SHP77 treated with DMSO at 0.1 percent for 48 hours (cell line): ENCODE data around the gene FAM53B.

ENCODE experiments used
- DNase-seq: peaks from one replicate; lab custom pipeline; 2025; lab: John Stamatoyannopoulos, UW

The FAM53B gene

DNA sequence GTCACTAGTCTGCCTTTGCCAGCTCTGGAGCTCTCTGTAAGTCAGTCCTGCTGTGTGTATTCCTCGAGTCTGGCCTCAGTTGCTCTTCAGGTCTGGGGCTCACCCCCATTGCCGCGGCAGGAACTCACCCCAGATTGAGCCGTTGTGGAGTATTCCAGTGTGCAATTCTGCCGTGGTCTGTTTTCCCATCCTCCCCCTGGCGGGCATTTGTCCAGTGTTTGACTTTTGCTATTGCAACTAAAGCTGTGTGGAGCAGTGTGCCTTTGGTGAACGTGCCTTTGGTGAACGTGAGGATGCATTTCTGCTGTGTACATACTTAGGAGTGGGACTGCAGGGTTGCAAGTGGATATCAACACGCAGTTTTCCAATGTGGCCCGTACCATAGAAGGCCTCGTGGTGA, 134.5 kb downstream of the FAM53B start:
- no peak for DNase-seq

DNA sequence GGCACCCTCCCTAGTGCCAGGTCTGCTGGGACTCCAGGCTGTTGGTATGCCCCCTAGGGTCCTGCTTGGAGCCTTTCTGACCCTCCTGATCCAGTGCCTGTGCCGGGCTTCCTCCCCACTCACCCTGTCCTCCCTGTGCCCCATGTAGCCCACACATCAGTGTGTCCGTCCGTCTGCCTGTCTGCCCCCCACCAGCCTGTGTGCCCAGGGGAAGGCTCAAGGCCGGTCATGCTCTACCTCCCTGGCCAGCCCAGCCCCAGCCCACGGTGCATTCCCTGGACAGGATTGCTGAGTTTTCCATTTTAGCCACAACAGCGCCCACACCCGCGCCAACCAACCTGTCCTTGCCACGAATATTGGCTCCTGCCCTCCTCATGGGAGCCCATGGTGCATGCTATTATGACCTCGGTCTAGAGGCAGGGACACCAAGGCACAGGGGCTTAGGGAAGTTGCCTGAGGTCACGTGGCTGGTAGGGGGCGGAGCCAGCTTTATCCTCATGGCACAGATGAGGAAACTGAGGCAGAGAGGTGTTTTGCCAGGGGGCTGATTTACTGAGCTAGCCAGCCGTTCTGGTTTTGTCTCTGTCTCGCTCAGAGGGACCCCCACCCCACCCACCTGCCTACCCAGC, 136.0 kb downstream of the FAM53B start:
- DNase-seq = no peak

DNA sequence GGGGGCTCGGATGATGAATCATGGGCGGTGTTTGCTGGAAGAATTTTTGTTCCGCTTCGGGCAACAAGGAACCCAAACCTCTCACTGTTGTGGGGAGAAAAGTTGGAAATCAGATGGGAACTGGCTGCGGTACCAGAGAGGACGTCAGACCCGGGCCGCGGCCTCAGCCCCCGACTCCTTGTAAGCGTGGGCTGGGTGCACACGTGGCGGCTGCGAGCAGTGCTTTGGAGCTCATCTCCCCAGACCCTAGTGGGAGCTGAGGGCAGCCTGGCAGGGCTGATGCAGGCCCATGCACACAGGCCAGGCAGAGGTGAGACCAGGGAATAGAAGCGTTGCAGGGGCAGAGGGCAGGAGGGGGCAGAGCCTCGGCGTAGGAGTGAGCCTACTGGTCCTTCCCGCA, 136.5 kb downstream of the FAM53B start:
- no peak for DNase-seq

DNA sequence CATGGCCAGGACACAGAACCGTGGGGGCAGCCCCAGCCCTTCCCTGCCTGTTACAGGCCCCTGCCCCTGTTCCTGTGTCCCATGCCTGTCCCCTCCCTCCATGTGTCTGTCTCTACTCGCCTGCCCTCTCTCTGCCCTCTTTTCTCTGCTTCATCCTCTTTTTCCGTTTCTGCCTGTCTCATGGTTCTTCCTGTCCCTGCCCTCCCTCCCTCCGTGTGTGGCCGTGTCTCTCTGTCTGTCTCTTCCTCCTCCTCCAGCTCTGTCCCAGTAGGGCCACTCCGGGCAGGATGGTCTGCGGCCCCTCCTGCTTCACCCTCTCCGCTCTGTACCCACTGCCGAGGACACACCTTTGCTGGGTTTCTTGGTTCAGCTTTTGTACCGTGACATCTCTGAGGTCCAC, 137.4 kb downstream of the FAM53B start:
- no peak for DNase-seq

DNA sequence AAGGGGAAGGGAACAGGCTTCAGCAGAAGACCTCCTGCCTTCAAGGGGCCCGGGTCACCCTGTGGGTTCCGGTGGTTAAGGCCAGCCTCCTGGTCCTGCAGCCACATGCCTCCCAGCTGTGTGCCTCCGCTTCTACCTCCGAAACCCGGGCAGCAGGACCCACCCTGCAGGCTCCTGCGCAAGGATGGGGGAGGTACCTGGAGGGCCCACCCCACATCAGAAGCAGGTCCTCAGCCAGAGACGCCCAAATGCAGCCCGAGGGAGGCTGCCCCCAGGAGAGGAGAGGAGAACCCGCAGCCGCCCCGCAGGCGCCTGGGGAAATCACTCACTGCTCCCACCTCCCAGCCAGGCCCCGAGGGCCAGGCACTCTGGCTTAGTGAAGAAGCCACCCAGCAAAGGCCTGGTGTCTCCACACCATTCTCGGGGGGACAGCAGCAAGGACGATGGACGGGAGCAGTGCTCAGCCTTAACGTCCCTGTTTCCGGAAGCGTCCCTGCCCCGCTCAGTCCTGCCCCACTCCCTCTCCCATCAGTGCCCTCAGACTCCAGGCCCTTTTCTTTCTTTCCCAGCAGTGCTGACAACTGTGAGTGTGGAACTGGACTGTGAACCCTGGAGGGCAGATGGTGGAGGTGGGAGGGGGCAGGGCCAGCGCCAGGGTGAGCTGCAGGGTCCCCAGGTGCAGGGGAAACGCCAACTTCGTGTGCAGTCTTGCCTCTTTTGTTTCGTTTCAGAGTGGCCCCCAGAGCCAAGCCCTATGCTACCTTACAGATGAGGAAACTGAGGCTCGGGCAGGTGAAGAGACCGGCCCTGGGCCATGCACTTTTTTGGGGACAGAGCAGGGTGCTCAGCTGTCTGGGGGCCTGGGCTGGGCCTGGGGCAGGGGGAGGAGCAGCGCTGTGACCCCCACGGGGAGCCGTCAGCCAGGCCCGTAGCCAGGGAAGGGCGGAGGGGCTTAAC, 138.0 kb downstream of the FAM53B start:
- DNase-seq = no peak

DNA sequence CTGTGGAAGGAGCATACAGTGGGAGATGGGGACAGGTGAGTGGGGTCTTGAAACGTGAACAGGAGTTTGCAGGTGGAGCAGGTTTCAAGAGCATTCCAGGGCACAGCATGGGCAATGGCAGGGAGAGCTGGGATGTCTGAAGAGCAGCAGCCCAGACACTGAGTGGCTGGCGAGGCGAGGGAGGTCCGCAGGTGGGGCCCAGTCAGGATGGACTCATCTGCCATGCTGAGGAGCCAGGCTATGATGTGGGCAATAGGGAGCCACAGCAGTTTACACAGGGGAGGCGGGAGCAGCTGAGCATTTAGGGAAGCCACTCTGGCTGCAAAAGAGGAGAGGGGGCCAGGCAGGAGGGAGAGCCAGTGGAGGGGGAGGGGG, 138.7 kb downstream of the FAM53B start:
- DNase-seq = no peak

DNA sequence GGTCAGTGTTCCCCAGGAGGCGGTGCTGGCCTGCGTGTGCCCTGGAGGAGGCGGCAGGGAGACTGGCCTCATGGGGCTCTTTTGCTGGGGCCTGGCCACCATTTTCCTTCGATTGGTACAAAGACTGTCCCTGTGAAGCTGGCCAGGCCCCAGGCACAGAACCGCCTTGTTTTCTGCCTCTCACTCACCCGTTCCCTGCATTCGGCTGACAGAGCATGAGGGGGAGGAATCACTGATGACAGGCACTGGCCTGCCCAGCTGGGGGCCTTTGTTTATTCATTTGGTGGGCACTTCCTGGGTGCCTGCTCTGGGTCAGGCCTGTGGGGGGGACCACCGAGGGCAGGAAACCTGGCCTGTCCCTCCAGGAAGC, 139.2 kb downstream of the FAM53B start:
- no peak for DNase-seq

DNA sequence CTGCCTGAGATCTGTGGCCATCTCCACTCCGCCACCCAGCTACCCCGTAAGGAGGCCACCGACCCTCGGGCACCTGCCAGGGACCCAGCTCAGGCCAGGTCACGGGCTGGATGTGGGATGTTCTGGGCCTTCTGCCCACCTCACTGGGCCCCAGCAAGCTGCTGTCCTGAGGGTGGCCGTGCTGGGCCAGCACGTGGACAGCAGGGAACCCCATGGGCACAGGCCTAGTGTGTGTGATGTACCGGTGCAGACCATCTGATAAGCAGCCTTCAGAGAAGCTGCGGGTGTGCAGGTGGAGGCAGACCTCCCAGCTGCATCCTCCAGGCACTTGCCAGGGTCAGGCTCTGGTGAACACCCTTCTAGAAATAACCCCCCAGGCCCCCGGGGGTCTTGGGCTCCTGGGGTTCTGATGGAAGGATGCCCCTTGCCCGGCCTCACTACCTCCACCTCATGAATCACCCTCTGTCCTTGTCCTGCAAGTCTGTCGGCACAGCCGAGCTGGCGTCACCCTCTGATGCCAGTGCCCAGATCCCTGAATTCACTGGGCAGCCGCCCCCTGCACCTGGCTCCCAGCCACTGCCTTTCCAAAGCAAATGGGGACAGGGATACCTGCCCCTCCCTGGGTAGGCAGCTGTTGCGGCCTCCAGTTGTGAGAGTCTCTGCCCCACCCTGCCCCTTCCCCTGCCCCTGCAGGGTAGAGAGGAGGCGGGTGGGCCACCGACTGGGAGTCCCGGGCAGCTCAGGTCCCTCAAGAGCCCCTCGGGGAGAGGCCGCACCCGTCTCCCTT, 139.8 kb downstream of the FAM53B start:
- DNase-seq = no peak

DNA sequence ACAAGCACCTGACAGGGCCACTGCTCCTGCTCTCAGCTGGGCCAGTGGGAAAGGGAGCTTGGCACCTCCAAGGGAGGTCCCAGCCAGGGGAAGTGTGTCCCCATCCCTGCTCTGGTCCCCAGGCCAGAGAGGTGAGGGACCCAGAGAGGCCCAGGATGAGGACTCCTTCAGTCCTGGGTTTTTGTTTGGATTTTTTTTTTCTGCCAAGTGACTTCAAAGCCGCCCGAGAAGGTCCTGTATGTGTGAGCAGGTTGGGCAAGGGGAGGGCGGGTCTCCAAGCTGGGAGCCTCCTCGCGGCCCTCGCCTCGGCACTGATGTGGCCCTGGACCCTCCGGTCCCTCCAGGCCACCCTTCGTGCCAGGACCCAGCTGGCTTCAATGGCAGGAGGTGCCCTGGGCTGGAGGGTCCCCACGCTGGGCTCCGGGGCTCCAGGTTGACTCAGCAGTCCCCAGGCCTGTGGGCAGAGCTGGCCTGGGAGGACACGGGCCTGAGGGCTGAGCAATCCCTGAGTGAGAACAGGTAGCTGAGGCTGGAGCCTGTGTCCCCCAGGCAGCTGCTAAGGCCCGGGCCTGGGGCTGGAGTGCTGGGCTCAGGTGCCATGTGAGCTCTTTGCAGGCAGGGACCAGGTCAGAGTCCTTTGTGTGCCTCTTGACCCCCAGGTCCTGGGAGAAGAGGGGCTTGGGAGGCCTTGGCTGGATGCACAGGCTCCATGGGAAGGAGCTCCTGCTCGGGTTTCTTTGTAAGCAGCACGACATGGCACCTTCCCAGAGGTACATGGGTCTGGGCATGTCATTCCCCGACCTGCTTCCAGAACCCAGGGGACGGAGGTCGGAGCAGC, 140.6 kb downstream of the FAM53B start:
- no peak for DNase-seq

DNA sequence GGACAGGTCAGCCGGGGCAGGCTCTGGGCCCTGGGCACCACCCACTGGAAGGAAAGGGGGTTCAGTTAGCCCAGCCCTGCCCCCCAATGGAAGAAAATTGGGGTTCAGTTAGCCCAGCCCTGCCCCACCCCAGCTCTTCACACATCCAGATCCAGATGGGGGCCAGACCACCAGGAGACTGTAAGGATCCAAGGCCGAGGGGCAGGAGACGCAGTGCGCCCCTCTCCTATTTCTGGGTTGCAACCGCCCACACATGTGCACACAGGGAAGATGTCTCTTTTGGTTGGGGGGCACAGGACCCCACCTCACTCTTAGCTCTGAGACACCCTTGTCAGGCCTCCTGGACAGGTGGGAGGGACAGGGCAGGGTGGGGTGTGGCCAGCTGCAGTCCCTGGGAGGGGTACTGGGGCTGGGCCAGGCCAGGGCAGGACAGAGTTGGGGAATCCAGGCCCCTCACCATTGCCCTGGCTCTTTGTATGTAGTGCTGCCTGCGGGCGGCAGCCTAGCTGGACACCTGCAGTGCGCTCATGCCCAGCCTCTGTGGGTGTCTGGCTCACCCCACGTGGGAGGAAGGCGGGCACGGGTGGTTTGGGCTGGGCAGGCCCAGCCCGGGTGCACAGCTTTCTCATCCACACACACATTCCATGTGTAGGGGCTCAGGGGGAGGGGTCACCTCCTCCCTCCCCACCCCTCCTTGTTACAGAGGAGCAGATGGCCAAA, 141.4 kb downstream of the FAM53B start:
- DNase-seq = no peak

DNA sequence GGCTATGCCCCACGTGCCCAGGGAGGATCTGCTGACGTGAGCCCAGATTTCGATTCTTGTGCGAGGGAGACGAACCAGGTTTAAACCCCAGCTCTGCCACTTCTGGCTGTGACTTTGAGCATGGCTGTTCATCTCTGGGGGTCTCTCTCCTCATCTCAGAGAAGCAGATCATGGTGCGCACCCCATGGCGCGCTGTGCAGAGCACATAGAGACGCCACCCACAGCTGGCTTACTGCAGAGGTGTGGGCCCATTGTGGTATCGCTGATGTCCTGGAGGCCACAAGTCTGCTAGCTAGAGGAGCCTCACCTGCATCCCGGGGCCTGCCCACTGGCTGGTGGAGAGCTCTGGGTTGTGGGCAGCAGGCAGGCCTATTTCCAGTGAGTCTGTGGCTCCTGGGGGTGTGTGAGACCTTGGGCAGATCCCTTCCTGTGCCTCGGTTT, 142.0 kb downstream of the FAM53B start:
- no peak for DNase-seq

DNA sequence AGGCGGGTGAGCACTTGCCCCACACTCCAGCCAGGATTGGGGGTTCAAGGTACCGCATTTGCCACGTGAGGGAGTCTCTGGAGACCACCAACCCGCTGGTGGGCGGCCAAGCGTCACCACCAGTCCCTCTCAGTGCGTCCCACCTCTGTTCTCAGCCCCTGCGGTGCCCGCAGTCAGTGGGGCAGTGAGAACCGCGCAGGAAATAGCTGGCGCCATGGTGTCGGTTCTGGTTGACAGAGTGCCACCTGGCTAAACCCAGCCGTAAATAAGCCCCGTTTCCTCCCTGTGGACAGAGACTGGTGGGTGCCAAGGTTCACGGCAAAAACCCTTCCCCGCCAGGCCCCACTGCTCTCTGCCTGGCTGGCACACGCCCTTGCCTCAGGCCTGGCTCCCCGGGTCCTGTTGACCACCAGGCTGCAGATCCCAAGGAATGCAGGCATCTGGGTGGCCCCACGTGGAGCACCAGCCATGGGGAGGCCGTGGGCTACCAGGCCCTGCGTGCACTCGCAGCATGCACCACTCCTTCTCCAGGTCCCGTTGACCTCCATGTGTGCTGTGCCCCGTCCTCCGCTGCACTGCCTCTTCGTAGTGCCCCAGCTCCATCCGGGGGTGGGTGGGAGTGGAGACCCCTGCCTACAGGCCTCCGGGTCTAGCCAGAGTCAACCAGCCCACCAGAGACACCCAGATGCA, 142.6 kb downstream of the FAM53B start:
- no peak for DNase-seq

DNA sequence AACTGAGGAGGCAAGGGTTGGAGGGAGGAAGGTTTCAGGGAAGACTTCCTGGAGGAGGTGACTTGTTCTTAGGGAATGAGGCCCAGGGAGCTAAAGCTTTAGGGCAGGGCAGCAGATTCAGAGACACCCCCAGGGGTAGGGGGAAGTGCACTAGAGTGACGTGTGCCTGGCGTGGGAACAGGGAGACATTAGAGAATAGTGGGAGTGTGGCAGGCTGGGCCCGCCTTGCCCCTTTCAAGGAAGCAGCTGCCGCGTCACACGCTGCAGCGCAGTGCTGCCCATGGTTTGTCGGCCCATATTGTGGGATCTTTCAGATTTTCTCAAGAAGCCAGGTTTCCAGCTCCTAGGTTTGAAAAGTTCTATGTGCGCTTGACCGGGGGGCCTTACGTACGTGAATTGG, 143.2 kb downstream of the FAM53B start:
- no peak for DNase-seq

DNA sequence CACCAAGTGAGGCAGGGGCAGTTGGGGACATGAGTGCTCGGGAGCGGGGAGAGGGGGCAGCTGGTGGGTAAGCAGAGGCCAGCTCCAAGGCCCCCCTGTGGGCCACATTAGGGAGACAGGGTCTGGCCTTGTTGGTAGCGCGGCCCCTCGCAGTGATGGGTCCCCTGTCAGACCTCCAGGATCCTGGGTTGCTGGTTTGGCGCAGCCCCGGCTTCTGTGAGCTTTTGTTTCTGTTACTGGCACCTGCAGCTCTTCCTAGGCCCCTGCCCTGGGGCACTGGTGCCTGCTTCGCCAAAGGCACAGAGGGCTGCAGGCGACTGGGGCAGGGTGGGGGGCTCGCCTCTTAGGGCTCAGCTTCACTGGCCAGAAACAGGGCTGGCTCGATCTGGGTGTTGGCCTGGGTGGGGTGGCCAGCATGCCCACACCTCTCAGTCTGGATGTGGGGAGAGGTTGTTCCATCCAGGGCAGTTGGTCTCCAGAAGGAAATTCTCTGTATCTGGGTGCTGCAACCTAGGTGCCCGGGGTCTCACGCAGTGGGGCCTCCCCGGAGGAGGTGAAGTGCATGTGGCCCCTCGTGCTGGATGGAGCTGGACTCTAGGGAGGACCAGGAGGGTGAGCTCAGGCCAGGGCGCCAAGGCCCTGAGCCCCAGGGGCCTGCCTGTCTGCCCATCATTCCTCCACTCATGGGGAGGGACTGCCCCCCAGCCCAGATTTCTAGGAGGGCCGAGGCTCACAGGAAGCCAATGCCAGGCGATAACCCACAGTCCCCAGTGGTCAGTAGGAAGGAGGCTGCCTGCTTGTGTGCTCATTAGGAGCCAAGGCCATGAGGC, 143.9 kb downstream of the FAM53B start:
- no peak for DNase-seq

DNA sequence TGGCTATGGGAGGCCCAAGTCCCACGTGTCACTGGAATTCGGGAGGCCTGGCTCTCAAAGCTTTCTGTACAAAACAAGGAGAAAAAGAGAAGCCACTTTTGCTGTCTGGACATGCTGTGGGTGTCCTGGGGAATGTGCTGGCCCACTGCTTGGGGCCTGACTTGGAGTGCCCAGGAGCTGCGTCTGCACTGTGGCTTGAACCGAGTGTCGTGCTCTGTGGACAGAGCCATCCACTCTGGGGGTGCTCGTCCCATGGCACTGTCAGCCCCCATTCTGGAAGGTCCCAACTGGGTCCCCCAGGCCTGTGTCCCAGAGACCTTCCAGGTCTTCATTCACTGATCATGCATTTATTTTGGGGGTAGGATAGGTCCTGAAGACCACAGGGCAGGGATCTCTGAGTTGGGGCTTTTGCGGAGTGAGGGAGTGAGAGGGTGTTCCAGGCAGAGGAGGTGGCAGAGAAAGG, 144.6 kb downstream of the FAM53B start:
- no peak for DNase-seq

DNA sequence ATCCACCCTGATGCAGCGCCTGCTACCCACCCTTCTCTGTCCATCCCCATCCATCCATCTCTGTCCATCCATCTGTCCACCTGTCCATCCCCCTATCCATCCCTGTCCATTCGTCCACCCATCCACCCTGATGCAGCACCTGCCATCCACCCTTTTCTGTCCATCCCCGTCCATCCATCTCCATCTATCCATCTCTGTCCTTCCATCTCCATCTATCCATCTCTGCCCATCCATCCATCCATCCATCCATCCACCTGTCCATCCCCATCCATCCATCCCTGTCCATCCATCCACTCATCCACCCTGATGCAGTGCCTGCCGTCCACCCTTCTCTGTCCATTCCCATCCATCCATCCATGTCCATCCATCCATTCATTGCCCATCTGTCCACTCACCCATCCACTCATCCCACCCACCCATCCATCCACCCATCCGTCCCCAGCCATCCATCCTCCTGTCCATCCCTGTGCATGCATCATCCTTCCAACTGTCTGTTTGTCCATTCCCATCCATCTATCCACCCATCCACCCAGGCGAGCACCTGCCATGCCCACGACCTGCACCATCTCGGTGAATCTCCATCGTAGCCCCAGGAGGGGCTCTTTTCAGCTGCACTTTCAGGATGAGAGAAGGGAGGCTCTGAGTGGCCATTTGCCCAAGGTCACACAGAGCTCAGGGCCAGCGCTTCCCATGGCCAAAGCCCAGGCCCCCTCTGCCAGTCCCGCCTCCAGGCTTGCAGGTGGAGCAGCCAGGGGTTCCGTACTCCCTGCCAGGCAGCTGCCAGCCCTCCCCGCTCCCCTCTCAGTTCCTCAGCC, 145.2 kb downstream of the FAM53B start:
- DNase-seq = no peak

DNA sequence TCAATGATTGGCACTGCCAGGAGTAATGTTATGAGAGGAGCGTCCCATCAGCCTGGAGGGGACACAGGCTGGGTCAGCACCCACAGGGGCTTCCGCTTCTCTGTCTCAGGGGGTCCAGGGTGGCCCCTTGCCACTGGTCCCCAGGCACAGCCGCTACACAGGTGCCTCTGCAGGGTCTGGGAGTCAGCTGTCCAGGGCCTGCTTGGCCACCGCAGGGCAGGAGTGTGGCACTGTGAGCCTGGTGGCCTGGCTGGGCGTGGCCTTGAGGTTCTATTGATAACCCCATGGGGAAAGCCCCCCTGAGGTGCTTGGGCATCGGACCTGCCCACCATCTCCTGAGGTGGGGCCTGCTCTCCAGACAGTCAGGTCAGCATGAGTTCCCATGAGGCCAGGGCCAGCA, 146.0 kb downstream of the FAM53B start:
- no peak for DNase-seq

DNA sequence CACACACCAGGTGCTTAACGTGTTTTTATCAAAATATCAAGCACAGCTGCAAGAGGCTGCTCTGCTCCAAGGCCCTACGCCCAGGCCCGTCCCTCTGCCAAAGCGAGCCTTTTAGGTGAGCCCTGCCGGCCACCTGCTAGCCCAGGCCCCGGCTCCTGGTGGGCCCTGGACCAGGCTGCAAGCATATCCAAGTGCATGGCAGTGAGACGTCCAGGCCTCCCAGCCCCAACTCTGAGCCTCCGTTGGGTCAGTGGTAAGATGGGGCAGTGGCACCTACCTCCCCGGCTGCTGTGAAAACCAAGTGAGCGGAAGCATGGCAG, 146.4 kb downstream of the FAM53B start:
- DNase-seq = no peak
